Femur (tissue), 1 donor: ENCODE data around the gene TPM3.

Experiments
- DNase-seq: peaks from one replicate; pipeline ENCODE4 v3.0.0-alpha.2; 2017

The TPM3 gene

DNA sequence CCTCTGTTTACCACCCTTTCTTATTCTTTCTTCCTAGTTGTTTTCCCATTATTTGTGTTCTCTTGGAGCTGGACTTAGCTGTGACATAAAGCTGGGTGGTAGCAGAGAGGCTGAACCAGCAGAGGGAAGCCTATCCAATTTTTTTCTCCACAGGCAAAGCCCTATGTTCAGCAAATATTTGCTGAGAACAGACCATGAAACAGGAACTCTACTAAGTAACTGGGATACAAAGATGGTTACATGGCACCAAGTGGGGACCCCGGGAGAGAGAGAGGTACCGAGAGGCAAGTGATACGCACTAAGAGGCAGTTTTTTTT is 7.6 kb upstream of the TPM3 start:
- no peak for DNase-seq

DNA sequence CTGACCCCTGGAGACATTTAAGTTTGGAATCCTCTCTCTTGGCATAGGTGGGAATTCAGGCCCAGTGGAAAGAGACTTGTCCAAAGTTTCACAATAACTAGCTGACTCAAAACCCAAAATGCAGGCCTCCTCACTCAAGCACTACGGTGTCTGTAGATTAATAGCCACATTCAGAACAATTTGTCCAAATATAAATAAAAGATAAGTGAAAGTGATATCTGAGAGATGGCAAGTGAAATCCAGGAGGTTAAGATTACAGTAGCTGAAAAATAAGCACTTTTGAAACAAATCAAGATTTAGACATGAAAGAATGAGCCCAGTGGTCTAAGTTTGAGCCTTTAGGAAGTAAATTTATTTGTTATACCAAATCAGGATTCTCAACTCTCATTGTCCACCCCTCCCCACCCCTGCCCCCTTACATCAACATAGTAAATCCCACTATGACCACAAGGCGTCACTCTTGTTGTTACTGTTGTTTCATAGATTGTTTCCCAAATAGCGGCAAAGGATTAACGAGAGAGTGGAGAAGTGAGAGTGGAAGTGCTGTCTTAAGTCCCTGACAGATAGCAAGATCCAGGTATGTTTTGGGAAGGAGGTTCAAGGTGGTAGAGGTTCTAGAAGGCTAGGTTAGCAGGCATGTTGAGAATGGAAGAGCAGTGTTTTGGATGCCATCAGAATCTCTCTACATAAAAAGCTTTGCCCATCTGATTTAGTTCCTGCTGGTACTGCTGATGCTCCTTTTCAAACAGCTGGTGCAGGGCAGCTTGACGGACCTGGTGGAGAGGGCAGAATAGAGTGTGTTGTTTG is 7.1 kb upstream of the TPM3 start:
- no peak for DNase-seq

DNA sequence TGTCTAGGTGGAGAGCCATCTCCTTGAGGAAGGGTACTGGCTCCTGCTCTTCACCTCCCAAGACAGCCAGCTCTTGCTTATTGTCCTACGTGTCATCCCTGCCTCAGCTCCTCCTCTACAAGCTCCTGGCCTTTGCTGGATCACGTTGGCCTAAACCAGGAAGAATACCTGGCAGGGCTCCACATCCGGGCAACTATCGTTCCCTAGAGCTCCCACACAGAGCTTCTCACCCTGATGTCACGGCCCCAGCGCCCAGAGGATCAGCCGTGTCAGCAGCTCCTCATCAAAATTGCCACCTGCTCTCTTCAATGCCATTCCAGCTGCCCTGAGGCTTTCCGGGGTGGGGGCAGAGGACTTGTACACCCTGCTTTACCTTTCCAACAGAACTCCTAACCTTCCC is 1.9 kb upstream of the TPM3 start:
- no peak for DNase-seq

DNA sequence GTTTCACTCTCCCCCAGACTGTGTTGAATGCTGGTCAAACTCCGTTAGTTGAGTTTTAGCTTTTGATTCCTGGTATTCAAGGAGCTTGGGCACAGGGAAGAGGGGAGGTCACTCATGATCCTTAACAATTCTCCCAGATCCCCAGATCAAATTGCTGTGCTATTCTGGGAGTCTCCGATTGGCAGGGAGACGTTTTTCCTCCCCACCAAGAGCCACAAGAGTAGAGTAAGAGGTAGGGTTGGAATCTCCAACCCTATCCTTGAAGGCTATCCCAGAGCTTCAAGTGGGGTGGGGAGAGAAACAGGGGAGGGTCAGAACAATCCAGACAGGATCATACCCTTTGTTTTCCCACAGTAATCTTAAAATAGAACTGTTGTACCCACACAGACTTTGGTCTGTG is 576 bp upstream of the TPM3 start:
- DNase-seq, result no peak

DNA sequence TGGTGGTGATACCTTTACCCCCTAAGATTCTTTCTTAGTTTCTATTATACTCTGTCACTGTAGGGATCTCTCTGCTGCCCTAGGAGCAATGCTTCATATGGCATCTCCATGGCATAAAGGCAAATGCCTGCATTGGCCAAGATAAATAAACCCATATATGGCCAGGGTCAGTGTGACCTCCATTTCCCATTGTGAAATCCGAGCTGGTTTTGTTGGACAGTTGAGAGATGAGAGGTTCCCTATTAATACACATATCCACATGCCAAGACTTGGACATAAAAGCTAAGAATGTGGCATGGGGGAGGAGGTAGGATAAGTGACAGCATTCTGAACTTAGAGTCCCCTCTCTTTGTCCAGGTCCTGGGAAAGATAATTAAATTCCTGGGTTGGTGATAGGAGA is 1.4 kb downstream of the TPM3 start:
- no peak for DNase-seq

DNA sequence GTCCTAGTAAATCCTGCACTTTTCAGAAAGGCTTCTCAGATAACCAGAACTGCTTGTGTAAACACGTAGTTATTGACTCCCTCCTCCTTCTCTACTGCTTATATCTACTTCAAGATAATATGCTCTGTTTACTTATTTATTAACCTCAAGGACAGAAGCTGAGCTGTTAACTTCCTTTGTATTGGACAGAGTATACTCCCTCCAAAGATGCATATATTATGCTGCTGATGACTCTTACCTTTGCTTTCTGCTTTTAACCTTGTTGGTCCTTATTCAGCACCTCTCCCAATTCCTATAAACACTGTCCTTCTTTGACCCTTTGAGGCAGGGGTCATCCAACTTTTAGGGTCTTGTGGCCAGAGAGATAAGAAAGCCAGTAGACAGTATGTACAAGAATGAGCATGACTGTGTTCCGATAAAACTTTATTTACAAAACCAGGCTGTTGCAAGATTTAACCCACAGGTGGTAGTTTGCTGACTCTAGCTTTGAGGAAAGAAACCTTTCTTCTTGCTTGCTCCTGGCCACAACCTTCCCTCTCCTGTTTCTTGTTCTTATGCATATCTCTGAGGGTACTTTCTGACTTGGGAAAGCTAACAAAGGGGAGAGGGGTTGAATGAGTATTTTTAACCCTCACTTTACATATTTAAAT is 4.9 kb downstream of the TPM3 start:
- no peak for DNase-seq

DNA sequence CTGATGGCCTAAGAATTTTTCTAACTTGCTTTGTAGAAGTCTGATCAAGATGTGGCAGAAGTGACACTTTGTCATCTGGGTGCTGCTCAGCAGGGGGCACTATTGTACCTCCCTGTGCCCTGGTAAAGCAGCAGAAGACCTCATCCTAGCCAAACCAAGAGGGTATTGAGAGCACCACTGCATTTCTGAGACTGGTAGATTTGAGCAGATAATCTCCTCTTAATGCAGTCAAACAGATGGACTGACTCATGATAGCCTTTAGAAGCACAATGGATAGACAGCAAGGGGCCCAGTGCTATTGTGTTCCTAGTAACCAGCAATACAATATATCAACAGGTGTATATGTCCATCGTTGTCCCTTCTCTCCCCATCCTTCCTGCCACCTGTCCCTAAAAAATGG is 5.7 kb downstream of the TPM3 start:
- no peak for DNase-seq

DNA sequence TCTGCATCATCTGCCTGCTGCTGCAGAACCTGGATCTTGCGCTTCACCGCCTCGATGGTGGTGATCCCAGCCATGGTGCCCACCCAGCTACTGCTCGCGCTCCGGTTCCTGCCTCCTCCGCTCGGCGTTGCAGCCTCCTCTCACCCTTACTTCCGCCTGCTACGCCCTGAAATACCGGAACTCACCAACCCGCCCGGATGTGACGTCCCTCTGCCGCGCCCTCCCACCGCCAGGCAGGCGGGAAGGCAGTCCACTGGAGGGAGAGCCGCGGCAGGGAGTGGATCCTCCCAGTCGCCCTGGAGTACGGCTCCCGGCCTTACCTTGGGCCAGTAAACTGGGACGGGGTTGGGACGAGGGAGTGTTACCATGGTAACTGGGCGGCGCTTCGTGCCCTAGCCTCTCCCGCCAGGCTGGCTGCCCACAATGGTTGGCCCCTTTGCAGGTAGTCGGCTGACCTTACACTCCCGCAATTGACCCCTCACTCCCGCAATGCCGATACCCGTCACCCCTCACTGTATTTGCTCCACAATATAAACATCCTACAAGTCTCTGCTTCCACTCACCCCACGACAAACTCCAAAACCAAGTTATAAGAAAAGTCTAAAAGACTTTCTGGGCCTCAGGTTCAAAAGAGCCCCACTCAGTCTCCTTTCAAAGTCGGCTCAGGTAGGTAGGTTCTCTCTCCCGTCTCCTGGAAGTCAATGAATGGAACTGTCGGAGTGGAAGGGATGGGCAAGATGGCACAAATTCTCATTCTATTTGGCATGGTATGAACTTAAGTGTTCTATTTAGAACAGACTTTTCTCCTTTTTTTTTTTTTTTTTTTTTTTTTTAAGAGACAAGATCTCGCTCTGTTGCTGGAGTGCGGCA is 8.6 kb downstream of the TPM3 start:
- peak; percentile 98 for DNase-seq

DNA sequence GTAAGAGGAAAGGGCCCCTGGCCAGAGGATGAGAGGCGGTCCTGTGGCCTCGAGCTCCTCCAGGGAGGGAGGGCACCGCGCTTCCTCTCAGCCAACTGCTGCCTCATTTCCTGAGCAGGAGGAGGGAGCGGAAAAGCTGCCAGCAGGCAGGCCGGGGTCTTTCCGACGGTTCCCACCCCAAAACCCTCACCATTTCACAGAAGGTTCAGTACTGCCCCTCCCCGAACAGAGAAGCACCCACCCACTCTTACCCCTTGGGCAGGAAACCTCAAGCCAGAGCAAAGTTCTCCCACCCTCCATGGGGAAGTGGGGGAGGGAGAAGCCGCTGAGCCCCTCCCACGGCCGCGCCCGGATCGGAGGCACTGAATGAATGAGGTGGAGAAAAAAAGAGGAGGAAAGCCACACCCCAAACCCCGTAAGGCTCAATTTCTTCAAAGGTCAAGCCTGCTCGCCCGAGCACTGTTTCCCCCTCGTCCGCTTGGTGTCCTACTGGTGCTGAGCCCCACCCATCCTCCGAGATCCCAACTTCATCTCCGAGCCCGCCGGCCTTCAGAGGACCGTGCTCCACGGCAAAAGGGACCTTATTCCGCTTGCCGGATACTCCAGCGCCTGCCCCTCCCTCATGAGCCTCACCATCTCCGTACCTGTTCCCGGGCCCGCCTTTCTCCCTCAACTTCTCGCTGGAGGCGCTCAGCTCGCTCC is 9.4 kb downstream of the TPM3 start:
- peak; percentile 87 for DNase-seq

DNA sequence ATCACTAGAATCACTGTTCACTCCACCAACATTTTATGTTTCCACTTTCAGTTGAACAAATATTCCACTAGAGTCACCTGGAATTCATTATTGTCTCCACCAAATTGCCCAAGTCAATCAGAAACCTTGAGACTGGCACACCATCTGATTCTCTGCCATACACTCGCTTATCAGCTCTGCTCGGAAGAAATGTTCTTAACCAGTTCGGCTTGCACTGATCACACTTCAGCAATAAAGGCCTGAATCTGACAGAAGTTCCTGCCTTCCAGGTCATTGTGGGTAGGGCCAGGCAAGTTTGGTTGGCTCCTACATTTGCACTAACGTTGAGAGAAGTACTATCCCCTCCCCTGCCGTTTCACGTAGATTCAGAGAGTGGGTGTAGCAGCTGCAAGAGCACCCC is 10.0 kb downstream of the TPM3 start:
- DNase-seq, result no peak

DNA sequence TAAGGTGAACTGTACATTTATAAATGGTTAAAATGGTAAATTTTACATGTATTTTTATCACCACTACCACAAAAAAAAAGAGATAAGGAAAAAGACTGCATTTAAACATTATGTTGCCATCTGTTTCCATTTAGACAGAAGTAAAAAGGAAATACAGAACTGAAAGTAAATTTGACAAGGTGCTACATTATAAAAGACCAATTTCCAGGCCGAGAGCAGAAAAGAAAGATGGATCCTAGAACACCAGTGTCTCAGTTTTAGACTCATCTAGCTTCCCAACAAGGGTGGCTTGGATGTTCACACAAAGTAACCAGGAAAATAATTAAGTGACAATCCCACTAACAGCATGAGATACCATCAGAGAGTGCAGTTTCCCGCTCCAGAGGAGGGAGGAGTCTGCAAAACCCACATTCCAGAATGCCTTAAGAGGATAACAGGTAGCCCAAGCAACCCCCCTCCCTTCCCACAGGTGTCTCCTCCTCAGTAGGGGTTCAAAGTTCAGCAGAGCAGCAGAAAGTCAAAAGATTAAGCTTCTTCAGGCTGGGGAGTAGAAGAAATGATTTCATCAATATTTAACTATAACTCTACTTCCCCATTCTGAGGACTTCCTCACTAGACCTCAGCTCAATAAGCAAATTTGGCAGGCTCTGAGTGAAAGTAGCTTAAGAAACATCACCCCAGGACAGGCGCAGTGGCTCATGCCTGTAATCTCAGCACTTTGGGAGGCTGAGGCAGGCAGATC is 11.8 kb downstream of the TPM3 start:
- no peak for DNase-seq

DNA sequence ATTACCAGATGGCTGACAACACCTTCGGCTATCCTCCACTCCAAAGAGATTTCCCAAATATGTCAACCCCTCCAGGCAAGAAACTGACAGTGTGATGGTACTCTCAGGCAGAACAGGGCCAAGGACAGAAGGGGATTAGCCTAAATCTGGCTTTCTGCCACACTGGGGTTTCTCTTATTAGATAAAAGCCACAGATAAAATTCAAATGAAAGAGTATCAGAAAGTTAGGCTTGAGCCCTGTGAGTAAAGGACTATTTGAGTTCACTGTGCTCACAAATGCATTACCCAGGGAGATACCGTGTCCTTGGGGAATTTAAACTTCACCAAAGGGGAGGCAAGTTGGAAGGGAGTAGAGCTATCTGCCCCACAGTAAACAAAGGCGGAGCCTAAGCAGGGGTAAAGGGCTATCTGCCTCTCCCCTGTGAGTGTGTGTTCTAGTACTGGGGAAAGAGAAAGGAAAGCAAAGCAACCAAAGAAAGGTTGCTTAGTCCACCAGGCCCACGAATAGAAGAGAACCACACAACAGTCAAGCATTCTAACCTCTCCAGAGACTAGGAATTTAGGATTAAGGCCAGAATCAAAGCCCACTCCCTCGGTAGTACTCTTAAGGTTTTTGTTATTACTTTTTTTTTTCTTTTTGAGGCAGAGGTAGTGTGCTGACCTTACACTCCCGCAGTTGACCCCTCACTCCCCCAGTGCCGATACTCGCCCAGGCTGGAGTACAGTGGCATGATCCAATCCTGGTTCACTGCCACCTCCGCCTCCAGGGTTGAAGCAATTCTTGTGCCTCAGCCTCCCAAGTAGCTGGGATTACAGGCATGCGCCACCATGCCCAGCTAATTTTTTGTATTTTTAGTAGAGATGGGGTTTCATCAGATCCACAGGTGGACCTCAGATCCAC is 12.7 kb downstream of the TPM3 start:
- DNase-seq, result no peak

DNA sequence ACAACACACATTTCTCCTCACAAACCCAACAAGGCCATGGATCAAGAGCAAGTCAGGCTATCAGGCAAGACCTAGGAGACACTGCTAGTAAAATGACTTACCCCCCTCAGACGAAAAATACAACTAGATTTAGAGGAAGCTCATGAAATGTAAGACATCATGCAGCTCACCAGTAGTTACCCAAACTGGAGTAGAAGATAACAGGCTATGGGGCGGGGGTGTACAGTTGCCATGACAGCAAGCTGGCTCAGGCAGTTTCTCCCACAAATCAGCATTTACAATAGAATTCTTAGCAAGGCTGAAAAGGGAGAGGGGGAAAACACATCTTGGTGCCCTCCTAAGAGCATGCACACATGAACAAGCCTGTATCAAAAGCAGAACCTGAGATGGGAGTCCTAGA is 13.9 kb downstream of the TPM3 start:
- DNase-seq, result no peak

DNA sequence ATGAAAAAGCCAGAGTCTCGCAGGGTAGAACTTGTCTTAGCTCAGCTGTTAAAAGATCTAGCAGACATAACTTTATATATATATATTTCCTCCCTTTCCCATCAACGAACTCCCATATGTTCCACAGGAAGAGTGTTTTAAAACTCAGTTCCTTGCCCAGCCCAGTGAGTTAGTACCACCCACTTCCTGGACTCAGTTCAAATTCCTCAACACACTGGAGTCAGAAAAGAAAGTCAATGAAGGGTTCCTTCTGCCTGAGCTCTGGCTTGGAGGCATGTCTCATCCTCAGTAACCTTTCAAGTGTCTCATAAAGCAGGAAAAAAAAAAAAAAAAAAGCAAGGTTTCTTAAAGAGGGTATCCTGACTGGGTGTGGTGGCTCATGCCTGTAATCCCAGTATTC is 15.6 kb downstream of the TPM3 start:
- DNase-seq, result no peak

DNA sequence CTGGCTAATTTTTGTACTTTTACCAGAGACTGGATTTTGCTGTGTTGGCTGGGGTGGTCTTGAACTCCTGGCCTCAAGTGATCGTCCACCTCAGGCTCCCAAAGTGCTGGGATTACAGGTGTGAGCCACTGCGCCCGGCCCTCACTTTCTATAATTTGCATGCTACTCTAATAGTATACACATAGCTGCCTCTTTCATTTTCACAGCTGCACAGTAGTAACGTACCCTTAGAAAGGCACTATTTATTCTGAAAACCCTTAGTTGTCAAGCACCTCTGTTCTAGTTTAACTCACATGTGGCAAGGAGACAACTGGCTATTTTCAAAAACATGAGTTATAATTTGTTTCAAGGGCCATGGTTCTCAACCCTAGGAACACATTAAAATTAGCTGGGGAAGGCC is 17.2 kb downstream of the TPM3 start:
- DNase-seq, result no peak

DNA sequence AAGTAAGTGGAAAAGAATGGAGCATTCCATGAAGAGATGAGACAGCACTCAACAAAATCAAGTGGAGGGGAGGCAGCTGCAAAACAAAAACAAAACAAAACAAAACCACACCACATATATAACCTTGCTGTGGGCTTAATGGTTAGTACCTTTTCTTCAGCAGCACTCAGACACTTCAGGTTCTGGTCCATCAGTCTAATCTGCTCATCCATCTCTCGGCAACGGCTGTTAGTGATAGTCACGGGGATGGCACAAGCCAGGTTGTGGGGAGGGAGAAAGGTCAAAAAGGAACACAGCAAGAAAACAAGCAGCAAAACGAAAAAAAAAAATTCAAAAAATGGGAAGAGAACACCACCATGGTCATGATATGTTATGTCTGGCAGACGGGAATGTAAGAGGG is 20.0 kb downstream of the TPM3 start:
- DNase-seq, result no peak

DNA sequence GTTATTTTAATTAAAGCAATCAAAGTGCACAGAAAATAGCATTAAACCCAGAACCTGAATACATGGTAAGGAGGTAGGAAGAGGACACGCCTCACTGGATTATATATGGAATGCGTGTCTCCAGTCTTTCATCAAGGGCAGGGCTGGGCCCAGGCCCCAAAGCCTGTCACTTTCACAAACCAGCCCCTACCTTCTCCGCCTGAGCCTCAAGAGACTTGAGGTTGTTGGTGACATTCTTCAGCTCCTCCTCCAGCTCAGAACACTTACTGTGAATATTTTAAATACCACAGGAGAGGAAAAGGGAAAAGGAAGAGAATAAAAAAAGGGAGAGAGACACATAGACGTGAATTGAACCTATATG is 20.7 kb downstream of the TPM3 start:
- DNase-seq, result no peak

DNA sequence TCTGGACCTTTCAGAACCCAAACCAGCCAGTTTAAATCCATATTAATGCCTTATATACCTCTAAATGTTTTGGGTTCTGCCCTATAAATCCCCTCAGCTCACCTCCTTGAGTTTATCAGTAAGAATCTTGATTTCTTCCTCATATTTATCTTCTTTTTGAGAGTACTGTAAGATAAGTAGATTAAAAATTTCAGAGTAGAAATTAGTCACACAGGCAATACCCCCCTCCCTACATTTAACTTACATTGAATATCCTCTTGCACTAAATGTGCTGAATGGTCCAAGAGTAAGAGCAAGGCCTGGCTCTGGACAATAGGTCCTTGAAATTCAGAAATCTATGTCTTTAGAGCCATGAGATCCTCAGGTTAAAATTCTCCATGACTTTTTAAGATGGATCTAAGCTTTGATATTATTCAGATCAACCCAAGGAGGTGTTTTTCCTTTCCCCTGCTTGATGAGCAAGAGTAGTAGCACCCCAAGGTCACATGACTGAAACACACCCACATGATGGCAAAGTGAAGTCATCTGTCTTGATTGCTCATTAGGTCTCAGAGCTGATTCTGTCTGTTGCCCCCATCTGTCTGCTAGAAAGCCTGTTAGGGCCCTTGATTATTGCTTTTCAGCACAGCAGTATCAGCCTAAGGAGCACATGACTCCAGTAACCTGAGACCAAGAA is 21.2 kb downstream of the TPM3 start:
- no peak for DNase-seq

DNA sequence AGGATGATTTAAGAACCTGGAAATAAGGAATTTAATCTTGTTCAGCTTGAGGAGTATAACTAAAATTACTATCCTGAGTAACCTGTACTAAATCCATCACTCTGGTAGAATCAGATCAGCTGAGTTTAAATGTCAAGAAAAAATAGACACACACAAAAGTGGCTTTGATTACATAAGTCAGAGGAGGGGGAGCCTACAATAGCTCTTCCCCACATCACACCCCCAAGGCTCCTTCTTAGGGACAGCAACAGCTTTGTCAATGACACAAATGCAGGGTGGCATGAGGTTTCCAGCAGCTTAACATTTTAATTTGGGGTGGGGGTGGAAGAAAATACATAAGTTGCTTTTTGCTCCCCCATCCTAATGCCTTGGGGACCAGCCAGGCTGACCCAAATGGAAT is 24.4 kb downstream of the TPM3 start:
- no peak for DNase-seq

DNA sequence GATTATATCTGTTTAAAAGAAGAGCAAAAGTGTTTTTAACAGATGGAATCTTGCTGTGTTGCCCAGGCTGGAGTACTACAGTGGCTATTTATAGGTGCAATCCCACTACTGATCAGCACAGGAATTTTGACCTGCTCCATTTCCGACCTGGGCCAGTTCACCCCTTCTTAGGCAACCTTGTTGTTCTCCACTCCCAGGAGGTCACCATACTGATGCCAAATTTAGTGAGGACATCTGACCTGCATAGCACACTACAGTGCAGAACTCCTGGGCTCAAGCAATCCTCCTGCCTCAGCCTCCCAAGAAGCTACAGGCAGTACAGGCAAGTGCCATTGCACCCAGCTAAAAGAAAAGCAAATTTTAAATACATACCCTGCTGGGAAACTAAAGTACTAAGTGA is 25.7 kb downstream of the TPM3 start:
- DNase-seq, result no peak

DNA sequence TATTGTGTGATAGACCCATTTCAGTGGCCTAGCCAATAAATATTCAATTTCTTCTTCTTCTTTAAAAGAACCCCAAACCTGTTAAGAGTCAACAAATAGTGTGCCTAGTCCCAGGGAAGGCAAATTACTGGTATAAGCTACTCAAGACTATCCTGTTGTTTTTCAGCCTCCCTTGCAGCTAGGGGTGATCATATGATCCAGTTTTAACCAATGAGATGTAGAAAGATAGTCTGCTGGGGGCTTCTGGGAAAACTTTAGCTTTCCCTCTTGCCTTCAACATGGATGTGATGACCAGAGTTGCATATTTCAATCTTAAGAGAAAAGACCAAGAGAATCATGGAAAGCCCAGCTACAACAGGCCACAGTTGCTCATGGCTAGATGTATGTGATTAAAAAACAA is 32.3 kb downstream of the TPM3 start:
- no peak for DNase-seq
